ENCODE data around the gene ERCC6L2.

ERCC6L2 gene, protein sequence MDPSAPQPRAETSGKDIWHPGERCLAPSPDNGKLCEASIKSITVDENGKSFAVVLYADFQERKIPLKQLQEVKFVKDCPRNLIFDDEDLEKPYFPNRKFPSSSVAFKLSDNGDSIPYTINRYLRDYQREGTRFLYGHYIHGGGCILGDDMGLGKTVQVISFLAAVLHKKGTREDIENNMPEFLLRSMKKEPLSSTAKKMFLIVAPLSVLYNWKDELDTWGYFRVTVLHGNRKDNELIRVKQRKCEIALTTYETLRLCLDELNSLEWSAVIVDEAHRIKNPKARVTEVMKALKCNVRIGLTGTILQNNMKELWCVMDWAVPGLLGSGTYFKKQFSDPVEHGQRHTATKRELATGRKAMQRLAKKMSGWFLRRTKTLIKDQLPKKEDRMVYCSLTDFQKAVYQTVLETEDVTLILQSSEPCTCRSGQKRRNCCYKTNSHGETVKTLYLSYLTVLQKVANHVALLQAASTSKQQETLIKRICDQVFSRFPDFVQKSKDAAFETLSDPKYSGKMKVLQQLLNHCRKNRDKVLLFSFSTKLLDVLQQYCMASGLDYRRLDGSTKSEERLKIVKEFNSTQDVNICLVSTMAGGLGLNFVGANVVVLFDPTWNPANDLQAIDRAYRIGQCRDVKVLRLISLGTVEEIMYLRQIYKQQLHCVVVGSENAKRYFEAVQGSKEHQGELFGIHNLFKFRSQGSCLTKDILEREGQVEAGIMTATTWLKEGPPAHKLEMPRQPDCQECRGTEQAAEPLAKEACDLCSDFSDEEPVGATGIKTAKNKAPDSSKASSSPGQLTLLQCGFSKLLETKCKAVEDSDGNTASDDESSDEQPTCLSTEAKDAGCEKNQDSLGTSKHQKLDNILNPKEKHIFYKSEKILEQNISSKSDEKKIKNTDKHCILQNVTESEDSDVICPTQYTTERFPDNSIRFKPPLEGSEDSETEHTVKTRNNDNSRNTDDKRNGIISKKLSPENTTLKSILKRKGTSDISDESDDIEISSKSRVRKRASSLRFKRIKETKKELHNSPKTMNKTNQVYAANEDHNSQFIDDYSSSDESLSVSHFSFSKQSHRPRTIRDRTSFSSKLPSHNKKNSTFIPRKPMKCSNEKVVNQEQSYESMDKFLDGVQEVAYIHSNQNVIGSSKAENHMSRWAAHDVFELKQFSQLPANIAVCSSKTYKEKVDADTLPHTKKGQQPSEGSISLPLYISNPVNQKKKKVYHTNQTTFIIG (N-terminal part only)

DNA sequence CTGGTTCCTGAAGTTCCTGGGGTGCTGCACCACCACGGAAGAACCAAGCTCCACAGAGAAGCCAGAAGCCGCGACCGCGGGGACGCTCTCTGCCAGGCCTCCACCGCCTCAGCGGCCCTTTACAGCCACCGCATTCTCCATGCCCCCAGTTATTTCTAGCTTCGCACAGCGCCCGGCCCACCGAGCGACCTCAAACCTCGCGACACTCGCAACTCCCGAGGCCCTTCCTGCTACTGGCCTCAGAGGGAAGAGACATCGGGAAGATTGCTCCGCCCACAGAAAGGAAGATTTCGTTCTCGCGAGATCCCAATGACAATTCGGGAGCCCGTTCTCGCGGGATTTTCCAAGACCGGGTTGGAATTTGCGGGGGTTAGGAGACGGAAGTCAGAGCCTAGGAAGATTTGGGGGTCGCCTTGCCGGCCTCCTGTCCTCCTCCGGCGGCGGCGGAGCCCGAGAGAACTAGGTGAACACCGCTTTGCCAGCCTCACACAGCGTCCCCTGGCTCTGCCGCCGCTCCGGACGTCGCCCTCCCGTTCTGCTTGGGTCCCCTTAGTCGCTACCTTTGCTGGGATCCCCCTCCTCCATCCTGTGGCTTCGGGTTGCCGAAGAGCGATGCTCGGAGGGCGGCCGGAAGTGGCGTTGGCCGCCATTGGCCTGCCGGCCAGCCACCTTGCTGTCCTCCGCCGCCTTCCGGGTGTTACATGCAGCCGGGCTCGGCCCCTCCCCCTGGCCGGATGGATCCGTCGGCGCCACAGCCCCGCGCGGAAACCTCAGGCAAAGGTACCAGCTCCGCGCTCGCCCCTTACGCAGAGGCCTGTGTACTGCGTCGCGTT, at the start of gene ERCC6L2:
TSS of gene ERCC6L2 (plus strand) at position 387 of the 833 bp plus-strand sequence. CDS start at position 735, 348 bp downstream.
- DNase-seq, result peak; percentile 94 to 95

DNA sequence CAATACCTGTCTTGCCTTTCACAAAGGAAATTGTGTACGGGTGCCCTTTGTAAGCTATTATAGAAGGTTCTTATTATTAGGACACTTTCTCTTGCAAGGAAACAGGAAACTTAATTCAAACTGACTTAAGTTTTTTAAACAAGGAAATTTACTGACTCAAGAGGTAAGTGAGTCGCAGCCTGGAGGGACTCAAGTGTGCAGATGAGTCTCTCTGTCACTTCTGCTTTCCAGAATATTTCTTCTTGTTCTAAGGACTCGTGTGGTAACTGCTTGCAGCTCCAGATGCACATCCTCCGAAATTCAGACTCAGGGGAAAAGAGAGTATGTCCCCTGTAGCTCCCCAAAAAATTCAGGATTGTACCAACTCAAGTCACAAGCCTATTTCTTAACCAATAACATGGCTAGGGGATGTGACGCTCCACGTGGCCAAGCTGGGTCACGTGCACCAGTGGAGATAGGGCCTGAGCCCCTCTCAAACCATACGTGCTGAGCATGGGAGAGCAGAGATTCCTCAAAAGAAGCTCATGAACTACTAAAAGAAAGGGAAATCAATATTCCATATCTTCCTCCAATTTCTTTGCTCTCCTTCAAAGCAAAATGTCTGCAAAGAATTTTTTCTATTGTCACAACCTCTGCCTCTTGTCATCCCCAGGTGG, 49.2 kb upstream of the ERCC6L2 start:
- no peak for DNase-seq

DNA sequence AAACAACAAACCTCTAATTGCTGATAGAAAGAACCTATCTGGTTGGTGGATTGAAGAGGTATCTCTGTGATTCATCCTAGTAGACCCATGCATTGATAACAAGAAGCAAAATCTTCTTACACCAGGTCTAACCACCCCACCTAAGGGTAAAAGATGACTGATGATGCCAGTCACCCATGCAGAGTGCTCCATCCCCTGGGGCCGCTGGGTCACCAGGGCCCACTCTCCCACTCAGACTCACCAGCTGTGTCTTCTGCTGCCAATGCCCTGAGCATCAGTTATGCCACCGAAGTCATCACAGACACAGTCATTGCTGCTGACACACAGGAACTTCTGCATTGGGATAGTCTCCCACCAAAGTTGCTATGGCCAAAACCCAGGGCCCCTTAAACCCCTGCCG, 44.7 kb upstream of the ERCC6L2 start:
- DNase-seq, result no peak

DNA sequence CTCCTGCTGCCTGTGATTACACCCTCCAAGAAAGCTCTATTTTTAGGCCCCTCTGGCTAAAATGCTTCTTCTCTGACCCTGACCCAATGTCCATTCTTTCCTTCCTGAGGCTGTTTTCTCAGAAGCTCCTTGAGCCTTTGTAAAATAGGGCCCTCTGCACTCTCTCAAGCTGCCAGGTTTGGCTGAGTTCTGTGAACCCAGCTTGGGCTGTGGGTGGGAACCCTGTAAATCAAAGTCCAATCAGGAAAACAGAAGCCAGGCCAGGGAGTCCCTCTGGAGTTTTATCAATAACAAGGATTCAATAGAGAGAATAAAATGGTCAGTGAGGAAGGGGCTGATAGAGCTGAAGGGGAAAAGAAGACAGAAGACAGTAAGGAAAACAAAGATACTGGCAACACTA, 43.7 kb upstream of the ERCC6L2 start:
- DNase-seq, result no peak

DNA sequence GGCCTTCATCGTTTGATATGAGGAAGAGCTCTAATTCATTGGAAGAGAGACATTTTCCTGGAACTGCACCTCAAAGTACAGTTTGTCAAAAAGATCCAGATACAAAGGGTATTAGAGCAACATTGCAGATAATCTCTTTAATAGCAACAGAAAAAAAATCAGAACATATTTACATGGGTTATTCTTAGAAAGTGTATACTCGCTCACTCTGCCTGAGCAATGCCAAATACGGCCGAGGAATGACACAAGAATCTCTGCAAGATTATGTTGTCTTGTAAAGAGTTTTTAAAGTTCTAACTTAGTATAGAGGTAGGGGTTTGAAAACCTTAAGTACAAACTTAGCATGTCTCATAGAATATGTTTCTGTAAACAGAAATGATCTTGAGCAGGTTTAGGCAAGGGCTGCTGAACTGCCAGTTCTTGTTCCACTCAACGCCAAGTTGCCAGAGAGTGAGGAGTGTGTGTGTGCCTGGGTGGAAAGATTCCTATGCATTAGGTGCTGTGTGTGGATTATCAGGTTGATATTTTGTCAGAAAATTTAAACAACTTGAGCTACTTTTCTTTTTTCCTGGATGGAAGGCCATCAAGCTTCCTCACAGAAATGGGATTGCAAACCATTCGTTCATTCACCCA, 41.8 kb upstream of the ERCC6L2 start:
- no peak for DNase-seq

DNA sequence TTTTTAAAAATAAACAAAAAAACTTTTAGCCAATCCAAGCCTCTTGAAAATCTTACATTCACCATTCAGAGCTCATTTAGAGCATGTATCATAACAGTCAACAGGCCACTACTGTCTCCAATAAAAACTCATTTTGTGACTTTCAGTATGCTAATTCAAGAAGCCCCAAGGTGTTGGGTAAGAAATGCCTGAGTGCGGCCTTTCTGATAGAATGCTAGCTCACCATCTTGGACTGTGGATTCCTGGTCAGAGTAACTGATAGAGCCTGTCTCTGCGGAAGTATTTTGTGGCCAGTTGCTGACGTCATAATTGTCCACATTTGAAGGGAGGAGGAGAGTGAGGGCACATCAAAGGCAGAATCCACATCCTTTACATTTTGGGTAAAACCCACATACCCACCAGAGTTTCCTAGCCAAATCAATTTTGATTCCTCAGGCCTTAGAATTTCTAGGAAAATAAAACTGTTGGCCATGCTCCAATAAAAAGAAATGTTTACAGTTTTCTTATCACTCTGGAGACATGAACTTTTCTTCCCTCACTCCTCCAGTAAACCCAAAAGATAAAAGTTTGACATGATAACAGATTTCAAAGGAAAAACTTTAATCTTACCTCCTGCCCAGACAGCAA, 41.1 kb upstream of the ERCC6L2 start:
- DNase-seq, result no peak

DNA sequence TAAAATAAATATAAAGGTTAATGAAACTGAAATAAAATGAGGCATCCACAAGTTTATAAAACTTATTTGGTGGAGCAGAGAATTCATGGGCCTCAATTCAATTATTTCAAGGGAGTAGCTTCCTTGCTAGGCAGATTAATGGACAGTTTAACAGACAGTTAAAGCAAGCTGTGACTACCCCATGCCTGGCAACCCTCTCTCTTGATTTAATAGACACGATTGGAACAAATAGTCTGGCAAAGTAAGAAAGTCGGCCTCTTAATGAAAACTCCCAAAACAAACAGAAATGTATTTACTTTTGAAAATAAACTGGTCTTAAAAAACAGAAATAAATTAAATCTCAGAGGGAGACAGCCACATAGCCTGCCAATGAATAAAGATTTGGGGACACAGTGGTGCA, 40.1 kb upstream of the ERCC6L2 start:
- no peak for DNase-seq

DNA sequence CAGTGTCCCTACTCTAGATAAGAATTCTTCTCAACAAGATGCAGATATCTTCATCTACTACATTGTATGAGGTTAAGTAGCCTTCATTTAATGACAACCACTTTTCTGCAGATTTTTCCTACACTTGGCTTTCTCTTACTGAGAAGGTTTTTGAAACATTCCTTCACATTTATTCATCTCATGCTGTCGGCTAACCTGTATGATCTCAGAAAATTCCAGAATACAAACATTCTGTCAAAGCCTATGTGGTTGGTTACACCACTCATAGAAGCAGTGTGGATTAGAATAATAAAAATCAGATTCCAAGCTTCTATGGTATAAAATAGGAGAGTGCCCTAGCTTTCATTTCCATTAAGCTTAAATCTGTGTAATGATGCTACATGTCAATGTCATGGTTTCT, 39.4 kb upstream of the ERCC6L2 start:
- DNase-seq, result no peak

DNA sequence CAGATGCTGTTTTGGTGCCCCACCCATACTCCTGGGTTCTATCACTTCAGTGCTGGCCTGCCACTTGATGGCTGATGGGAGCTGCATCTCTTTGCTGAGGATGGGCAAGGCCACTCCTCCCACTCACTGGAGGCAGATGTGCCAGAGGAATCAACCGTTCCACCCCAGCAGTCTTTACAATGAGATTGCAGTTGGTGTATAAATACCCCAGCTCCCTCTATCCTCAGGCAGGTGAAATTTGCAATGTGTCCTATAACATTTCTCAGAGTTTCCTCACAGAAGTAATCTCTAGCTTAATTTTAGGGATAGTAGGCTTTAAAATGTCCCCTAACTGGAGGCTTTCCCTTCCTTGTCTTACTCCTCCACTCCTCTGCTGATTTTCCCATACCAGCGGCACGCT, 36.5 kb upstream of the ERCC6L2 start:
- DNase-seq, result no peak

DNA sequence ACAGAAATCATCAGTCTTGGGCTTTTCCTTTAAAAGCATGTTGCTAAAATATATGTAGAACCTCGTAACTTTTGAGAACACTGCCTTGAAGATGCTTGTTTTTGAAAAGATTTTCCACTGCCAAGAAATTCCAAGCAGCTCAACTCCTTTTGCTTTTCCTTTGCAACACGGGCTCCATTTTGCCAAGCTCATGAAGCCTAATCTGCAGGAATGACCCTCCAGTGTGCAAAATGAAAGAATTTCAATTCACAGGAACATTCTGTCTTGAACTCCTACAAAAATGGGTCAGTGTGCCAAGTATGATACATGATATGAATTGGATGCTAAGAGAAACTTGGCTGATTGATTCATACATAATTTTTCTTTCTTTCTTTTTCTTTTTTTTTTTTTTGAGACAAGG, 35.4 kb upstream of the ERCC6L2 start:
- no peak for DNase-seq

DNA sequence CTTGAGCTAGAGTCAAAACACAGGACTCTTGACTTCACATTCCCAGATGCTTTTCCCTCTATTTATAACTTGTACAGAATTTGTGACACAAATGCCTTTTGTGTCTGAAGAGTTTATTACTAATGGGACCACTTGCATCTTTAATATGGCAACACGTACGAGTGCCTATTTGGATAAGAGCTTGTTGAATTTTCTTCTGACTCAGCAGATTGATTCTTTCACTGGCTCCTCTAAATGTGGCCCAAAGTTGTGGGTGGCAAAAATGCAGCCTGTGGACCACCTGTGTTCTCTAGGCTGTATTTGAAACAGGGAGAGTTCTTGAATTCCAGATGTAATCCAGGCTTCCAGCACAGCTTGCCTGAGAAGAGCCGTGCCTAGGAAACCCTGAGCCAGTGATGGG, 34.1 kb upstream of the ERCC6L2 start:
- no peak for DNase-seq

DNA sequence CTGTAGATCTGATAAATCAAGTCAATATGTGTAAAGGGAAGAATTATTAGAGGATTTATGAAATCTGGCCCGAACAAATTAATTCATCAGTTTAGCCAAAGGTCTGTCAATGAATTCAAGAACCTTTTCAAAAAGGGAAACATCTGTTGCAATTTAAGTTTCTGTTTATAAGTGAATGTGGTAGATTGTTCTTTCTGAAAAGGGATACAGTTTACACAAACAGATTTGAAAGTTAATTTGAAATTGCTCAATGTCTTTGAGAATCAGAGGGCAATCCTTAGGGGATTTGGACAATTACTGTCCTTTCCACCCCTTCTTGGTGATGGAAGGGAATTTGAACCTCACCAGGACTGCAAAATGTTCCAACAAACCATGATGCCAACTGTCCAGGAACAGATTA, 29.7 kb upstream of the ERCC6L2 start:
- no peak for DNase-seq

DNA sequence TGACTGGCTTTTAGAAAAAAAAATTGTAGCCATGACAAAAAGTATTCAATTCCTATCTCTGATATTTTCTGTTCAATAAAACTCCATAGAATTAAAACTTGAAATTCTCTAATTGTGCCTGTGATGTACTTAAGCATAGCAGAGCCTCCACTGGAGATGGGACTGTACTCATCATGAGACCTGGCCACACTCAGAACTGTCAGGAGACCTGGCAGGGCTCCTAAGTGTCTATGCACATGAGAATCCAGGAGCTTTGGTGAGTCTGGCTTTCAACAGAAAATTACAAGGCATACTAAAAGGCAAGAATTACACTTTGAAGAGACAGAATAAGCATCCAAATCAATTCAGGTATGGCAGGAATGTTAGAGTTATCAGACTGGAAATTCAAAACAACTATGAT, 26.7 kb upstream of the ERCC6L2 start:
- no peak for DNase-seq

DNA sequence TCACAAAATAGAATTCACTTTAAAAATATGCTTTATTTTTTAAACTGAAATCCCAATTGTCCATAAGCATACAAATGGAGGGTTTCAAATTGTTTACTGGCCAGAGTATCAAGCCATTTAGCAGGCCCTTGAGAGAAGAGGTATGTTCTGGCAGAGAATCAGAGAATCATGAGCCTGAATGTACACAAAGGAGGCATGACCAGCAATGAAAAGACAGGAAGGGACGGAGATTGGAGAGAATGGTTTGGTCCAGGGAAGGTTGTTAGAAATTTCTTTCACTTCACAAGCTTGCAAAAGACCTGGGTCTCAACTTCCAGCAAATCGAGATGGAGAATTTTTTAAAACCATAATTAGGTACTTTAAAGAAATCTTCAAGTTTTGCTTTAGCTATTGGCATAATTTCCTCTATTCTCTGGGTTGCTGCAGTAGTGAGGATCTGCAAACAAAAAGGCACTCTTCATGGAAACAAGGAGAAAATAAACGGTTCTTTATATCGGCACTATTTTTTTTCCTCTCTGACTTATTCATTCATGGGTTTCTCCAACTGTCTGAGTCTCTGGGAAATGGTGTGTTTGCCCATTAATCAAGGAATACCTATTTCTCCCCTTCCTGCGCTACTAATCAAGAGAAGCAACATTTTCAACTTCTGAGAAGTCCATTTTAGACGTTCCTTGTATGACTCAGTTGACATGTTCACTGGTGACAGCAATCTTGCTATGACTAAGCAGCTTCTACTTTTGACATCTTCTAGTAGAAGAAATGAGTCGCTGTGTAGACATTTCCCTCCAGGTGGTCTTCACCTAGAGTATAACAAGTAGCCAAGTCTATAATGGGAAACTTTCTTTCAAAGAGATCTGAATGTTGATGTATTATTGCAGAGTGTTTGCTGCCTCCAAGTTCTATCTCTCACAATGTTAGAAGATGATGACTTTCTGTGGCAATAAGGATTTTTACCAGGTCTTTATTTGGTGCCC, 23.1 kb upstream of the ERCC6L2 start:
- no peak for DNase-seq

DNA sequence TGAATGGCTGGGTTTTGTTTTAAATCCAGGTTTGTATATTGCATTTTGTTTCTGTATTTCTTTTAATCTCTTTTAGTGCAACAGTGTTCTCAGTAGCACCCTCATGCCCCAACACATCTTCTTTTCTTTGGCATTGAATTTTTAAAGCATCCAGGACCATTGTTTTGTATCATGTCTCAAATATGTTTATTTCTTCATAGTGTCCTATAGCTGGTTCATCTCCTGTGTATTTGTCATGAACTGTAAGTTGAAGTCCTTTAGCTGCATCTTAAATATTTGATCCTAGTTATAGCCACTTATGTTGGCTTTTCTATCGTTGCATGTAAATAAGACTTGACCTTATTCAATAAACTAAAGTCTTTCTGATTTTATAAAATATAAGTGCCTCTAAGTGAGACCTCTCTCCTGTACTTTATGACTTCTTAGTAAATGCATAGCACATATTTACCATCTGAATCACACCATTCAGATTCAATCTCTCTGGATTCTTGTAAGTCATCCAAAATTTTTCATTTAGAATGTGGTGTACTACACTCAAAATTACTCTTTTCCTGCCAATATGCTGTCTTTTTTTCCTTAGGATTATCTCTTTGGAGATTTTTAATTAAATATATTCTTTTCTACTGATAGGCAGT, 21.0 kb upstream of the ERCC6L2 start:
- DNase-seq, result no peak

DNA sequence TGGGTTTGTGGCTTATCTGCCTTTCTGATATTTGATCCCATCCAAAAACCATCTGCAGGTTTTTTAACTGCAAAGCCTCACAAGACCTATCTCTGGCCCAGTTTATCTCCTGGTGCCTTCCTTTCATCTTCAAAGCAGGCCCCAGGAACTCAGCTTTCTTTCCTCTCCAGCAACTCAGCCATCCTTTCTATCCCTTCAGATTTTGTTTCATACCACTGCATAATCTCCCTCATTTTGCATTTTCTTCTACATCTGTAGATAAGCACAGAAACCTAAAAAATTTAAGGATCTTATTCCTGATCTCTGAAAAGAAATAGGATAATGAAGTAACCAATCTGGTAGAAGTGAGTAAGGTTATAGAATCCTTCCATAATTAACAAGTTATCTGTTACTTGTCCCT, 19.5 kb upstream of the ERCC6L2 start:
- DNase-seq, result no peak

DNA sequence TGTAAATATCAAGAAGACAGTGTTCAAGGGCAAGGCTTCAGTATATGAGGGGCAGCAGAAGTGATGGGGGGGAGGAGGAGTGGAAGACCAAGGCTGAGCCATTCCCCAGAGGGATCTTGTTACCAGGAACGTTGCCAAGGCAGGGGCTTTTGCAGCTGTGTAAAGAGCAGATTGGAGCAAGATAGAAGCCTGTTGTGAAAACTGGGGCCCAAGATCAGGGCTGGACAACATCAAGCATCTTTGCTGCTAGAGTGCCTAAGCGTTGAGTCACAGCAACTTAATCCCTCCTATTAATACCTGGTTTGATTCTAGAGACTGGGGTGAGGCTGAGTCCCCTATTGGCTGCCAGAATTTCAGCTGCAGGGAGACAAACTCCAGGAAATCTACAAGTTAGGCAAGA, 18.4 kb upstream of the ERCC6L2 start:
- DNase-seq, result no peak

DNA sequence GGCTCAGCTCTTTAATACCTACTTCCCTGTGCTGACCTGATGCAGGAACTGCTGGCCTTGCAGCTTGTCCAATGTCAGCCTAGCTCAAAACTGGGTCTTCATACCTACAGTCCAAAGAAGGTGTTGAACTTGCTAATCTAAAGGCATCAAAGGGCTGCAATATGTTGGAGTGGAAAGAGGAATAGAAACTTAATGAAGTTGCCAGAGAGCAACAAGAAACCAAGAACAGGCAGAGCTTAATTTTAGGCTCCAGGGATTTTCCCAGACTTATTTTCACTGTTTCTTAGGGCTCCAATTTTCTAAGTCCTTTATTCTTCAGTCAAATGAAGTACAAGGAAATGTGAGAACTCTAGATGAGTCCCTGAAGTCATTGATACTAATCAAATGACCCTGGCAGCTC, 17.6 kb upstream of the ERCC6L2 start:
- DNase-seq, result no peak

DNA sequence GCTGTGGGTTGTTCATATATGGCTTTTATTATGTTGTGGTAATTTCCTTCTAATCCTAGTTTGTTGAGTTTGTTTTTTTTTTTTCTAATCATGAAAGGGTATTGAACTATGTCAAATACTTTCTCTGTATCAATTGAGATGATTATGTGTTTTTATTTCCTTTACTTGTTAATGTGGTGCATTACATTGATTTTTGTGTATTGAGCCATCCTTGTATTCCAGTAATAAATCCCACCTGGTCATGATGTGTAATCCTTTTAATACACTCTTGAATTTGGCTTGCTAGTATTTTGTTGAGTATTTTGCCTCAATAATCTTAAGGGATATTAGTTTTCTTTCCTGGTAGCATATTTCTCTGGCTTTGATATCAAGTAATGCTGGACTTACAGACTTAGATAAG, 13.1 kb upstream of the ERCC6L2 start:
- no peak for DNase-seq

All from activated T-cell treated with anti-CD3 and anti-CD28 coated beads, Interleukin-2, amount 50 U/mL, for 48 hours (primary cell).